ENCODE measurements around the gene IL22RA2. TPM values are rescaled to one million over a fixed set of nuclear protein-coding genes. Genes with fewer than 3 reads are reported as not detected.

IL22RA2 gene
- total RNA-seq, 1 donor, result under 0.01 TPM

- Histone ChIP-seq H3K9me3 (ENCODE audit: low read depth, low read length) (peaks cover 35% of the 10 kb centered on the region), H3K27me3 (ENCODE audit: insufficient read depth, low read length) (no peaks in the 10 kb centered on the region), H3K4me1 (ENCODE audit: insufficient read depth, low read length) (peaks cover 1% of the 10 kb centered on the region)
Measured at GRCh38 chr6:137181891-137182653, 8.6 kb upstream of the IL22RA2 start.

DNA sequence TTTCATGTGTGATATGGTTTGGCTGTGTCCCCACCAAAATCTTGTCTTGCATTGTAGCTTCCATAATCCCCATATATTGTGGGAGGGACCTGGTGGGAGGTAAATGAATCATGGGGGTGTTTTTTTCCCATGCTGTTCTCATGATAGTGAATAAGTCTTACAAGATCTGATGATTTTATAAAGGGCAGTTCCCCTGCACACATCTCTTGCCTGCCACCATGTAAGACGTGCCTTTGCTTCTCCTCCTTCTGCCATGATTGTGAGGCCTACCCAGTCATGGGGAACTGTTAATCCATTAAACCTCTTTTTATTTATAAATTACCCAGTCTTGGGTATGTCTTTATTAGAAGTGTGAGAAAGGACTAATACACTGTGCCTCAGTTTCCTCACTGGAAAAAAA lies 4.2 kb upstream of the IL22RA2 start:
- H3K4me1 ChIP-seq (ENCODE audit: insufficient read depth, low read length), result peaks cover 8% of the 10 kb centered on the region
- peaks cover 12% of the 10 kb centered on the region for H3K9me3 ChIP-seq (ENCODE audit: low read depth, low read length)
- H3K27me3 ChIP-seq (ENCODE audit: insufficient read depth, low read length), result no peaks in the 10 kb centered on the region
- H3K4me3 ChIP-seq (ENCODE audit: low read length), result no peak overlapping the region

More at GRCh38 chr6:137181891-137182653, 8.6 kb upstream of the IL22RA2 start:
- no peak overlapping the region for H3K4me3 ChIP-seq (ENCODE audit: low read length)

GRCh38 chr6:137176729-137177128 lies 3.3 kb upstream of the IL22RA2 start:
- no peaks in the 10 kb centered on the region for H3K27me3 ChIP-seq (ENCODE audit: insufficient read depth, low read length)
- H3K4me3 ChIP-seq (ENCODE audit: low read length), result no peak overlapping the region
- H3K9me3 ChIP-seq (ENCODE audit: low read depth, low read length), result peaks cover 4% of the 10 kb centered on the region
- peaks cover 9% of the 10 kb centered on the region for H3K4me1 ChIP-seq (ENCODE audit: insufficient read depth, low read length)

DNA sequence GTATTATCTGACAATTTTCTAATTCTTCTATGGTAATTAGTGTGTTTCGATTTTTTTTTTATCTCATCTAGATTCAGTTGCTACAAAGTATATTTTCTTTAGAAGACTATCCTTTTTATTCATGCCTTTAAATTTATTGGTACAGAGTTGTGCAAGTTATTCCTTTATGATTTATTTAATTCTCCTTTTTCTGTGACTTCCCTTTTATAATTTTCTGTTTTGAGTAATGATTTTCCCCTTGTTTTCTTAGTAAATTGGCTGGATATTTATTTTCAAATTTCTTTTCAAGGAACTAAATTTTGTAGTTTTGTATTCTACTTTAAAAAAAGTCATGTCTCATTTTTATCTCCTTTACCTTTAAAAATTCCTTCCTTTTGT lies 2.4 kb upstream of the IL22RA2 start:
- Histone ChIP-seq H3K4me3 (ENCODE audit: low read length) (no peak overlapping the region), H3K4me1 (ENCODE audit: insufficient read depth, low read length) (peaks cover 14% of the 10 kb centered on the region), H3K27me3 (ENCODE audit: insufficient read depth, low read length) (no peaks in the 10 kb centered on the region), H3K9me3 (ENCODE audit: low read depth, low read length) (no peaks in the 10 kb centered on the region)

GRCh38 chr6:137175157-137175867 lies 1.9 kb upstream of the IL22RA2 start:
- Histone ChIP-seq H3K9me3 (ENCODE audit: low read depth, low read length) (no peaks in the 10 kb centered on the region), H3K4me1 (ENCODE audit: insufficient read depth, low read length) (peaks cover 14% of the 10 kb centered on the region), H3K27me3 (ENCODE audit: insufficient read depth, low read length) (no peaks in the 10 kb centered on the region), H3K4me3 (ENCODE audit: low read length) (no peak overlapping the region)

DNA sequence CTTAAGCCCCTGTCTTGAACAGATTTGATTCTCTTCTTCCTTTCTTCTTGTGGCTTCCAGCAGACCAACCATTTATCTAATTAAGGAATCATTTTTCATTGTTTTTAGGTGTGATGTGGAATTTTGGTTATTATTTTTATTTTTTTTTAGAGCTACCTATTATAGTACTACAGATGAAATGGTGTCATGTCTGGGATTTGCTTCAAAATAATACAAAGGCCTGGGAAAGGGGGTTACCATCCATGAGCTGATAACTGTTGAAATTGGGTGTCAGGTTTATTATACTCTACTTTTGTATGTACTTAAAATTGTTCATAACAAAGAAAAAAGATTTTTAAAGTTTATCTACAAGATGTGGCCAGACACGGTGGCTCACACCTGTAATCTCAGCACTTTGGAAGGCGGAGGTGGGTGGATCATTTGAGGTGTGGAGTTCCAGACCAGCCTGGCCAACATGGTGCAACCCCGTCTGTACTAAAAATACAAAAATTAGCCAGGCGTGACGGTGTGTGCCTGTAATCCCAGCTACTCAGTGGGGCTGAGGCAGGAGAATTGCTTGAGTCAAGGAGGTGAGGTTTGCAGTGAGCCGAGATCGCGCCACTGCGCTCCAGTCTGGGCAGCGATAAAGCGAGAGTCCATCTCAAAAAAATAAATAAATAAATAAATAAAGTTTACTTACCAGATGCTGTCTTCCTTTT lies 561 bp downstream of the IL22RA2 start:
- Histone ChIP-seq H3K4me1 (ENCODE audit: insufficient read depth, low read length) (peaks cover 14% of the 10 kb centered on the region), H3K27me3 (ENCODE audit: insufficient read depth, low read length) (no peaks in the 10 kb centered on the region)

DNA sequence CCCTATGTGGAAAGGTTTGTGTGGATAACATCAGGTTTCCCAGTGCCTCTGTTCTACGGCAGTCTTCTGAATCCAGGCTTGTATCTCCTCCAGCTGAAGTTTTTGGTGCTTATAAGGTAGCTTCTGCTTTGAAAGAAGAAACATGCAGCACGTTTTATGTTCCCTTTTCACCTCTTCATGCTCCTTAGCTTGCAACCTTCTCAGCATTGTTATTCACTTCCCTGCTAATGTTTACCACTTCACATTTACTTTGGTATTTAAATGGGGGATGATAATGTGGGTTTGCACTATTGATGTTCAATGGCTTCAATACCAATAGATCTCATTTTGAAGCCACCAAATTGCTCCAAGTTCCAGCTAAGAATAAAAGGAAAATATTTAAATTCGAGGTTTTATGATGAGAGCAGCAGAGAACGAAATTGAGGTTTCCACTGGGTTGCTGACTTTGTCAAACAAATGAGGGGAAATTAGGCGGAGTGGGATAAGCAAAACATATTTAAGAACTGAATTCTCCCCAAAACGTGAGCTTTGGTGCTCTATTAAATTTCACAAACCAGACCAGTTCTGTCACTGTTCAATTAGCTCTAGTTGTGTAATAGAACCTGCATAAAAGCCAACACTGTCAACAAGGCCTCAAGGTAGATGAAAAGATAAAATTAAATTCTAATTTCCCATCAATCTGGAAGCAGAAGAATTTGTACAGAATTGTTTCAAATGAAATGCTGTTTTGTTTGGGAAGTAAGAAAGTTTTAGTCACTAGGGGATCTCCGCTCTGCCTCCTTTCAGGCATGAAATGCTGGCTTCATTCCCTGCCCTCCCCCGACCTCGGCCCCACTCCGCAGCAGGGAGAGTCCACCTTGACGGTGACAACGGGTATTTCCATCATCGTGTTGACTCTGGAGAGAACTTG lies 1.4 kb downstream of the IL22RA2 start:
- peaks cover 18% of the 10 kb centered on the region for H3K4me1 ChIP-seq (ENCODE audit: insufficient read depth, low read length)
- no peaks in the 10 kb centered on the region for H3K9me3 ChIP-seq (ENCODE audit: low read depth, low read length)
- H3K27me3 ChIP-seq (ENCODE audit: insufficient read depth, low read length), result no peaks in the 10 kb centered on the region
- H3K4me3 ChIP-seq (ENCODE audit: low read length), result no peak overlapping the region

More for the DNA sequence above, 561 bp downstream of the IL22RA2 start:
- Histone ChIP-seq H3K4me3 (ENCODE audit: low read length) (no peak overlapping the region), H3K9me3 (ENCODE audit: low read depth, low read length) (no peaks in the 10 kb centered on the region)

DNA sequence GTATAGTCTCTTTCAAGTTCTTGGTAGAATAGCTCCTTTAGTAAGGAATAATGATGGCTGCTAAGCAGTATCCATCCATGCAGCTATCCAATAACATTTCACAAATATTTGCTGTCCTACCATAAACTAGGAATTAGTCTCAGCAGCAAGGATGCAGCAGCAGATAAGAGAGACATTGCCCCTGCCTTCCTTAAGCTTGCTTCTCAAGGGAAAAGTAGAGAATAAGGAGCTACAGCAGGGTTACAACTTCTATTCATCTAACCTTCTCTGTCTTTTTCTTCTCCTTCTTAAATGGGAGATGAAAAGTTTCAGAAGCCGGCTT lies 2.4 kb downstream of the IL22RA2 start:
- Histone ChIP-seq H3K4me1 (ENCODE audit: insufficient read depth, low read length) (peaks cover 25% of the 10 kb centered on the region), H3K4me3 (ENCODE audit: low read length) (no peak overlapping the region), H3K9me3 (ENCODE audit: low read depth, low read length) (no peaks in the 10 kb centered on the region), H3K27me3 (ENCODE audit: insufficient read depth, low read length) (no peaks in the 10 kb centered on the region)

DNA sequence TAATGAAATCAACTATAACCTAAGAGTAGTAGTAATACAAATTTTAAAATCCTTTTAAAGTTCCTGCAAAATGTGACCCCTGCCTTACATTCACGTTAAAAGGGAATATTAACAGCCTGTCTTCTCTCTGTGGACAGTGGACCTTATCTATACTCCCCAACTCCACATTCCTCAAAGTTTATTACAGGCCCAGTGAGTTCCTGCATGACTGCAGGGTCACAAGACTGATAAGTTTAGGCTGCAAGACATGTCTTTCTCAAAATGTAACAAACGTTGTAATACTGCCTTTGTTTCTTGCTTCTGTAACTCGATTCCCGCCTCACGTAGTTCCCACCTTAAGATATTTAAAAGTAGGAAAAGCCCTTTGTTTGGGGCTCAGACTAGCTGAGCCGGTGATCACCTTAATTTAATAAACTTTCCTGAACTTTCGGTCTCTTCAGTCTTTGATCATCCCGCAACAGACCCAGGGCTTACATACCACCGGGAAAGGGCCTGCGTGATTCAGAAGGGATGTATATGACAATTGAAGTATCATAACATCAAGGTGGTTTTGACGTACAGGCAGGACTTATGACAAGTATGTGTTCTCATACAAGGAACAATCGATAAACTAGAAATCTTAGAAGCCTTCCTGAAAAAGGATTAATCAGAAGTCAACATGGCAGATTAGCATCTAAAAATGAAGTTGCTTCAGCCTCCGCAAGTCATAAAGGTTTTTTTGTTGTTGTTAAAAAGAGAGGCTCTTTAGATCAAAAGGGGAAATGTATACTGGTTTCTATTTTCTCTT lies 3.0 kb downstream of the IL22RA2 start:
- Histone ChIP-seq H3K4me3 (ENCODE audit: low read length) (no peak overlapping the region), H3K9me3 (ENCODE audit: low read depth, low read length) (no peaks in the 10 kb centered on the region), H3K27me3 (ENCODE audit: insufficient read depth, low read length) (no peaks in the 10 kb centered on the region), H3K4me1 (ENCODE audit: insufficient read depth, low read length) (peaks cover 29% of the 10 kb centered on the region)

DNA sequence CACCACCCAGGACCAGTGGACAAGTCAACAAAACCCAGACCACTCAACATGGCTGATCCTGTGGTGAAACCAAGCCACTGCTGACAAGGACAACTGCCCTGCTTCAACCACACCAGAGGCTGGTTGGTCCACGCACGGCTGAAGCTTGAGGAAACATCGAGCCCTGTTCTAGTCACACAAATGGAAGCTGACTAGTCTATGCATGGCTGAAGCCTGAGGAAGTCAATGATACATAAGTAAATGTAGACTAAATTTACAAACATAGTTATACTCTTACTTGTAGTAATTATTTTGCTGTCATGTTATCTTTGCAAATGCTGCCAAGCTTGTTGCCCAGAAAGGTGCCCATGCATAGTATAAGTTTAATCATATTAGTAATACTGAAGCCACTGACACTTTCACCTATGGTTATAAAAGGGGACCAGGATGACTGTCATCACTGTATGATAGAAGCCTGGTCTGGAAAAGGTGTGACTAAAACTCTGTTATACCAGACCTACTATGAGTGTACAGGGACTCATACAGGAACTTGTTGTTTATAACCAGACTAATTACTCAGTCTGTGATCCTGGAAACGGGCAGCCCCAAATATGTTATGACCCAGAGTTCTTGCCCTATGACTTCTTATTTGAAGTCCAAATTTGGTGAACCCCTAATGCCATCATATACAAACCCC lies 5.6 kb downstream of the IL22RA2 start:
- H3K9me3 ChIP-seq (ENCODE audit: low read depth, low read length), result no peaks in the 10 kb centered on the region
- H3K4me3 ChIP-seq (ENCODE audit: low read length), result no peak overlapping the region
- no peaks in the 10 kb centered on the region for H3K27me3 ChIP-seq (ENCODE audit: insufficient read depth, low read length)
- peaks cover 44% of the 10 kb centered on the region for H3K4me1 ChIP-seq (ENCODE audit: insufficient read depth, low read length)

DNA sequence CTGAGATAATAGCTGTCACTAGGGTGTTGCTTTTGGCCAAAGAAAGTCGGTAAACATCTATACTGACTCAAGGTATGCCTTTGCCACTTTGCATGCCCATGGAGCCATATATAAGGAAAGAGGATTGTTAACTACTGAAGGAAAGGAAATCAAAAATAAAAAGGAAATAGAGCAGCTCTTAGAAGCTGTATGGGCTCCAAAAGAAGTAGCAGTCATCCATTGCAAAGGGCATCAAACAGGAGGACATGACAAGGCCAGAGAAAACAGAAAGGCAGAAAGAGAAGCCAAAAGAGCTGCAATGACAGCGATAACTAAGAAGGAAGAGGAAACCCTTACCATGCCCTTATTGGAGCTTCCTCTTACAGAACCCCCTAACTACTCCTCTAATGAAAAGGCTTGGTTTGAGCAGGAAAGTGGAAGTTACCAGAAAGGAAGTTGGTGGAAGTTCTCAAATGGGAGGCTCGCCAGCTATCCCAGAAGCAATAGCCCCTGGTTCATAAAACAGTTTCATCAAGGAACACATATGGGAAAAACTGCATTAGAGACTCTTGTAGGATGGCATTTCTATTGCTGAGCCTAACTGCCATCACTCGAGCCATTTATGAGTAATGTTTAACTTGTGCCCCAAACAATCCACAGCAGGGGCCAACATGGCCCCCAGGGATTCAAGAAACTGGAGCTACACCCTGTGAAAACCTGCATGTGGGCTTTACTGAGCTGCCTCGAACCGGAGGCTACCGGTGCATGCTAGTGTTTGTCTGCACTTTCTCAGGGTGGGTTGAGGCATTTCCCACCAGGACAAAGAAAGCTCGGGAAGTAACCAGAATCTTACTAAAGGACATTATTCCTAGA lies 7.0 kb downstream of the IL22RA2 start:
- Histone ChIP-seq H3K4me3 (ENCODE audit: low read length) (no peak overlapping the region), H3K4me1 (ENCODE audit: insufficient read depth, low read length) (peaks cover 46% of the 10 kb centered on the region), H3K9me3 (ENCODE audit: low read depth, low read length) (no peaks in the 10 kb centered on the region), H3K27me3 (ENCODE audit: insufficient read depth, low read length) (no peaks in the 10 kb centered on the region)

GRCh38 chr6:137165375-137166246 lies 7.8 kb downstream of the IL22RA2 start:
- Histone ChIP-seq H3K27me3 (ENCODE audit: insufficient read depth, low read length) (no peaks in the 10 kb centered on the region), H3K9me3 (ENCODE audit: low read depth, low read length) (no peaks in the 10 kb centered on the region), H3K4me1 (ENCODE audit: insufficient read depth, low read length) (peaks cover 50% of the 10 kb centered on the region), H3K4me3 (ENCODE audit: low read length) (no peak overlapping the region)
